Small intestine (tissue), 7 donors: ENCODE data around the gene CIRBP. TPM values are rescaled to one million over a fixed set of nuclear protein-coding genes. Genes with fewer than 3 reads are reported as not detected.
A peak's percentile ranks its signal among the peaks of the same experiment; 100 is the strongest.
"Not testable (repeated sequence)": the region's sequence is repeated elsewhere in the genome, so short reads cannot be mapped to it uniquely, and the experiment has no call there.

Experiments
- DNase-seq, 2 donors: peaks; one replicate each; pipeline versions ENCODE4 v3.0.0 to v3.0.0-alpha.2; 2013
- FAIRE-seq: peaks from 2 replicates; lab custom pipeline; 2012; peaks lifted over from hg19 to GRCh38; lab: Jason Lieb, UNC
- H3K27ac ChIP-seq, 3 donors: one replicate each; pipeline ENCODE4 v1.5.1; 2013; ENCODE audit warnings: low read length in 2 of 3, mild to moderate bottlenecking in 2 of 3, control low read depth in 1 of 3, inconsistent platforms in 1 of 3, low read depth in 1 of 3, moderate library complexity in 1 of 3
- H3K27me3 ChIP-seq, 3 donors: one replicate each; pipeline ENCODE4 v1.6.1; 2013; ENCODE audit warnings: low read length in 3 of 3, inconsistent platforms in 1 of 3; ENCODE audit not compliant: control insufficient read depth in 3 of 3, insufficient read depth in 3 of 3
- H3K36me3 ChIP-seq, 3 donors: one replicate each; pipeline ENCODE4 v1.6.1; 2013; ENCODE audit warnings: low read length in 3 of 3, inconsistent platforms in 1 of 3, low read depth in 1 of 3, mild to moderate bottlenecking in 1 of 3, moderate library complexity in 1 of 3; ENCODE audit not compliant: control insufficient read depth in 3 of 3, insufficient read depth in 2 of 3
- H3K4me1 ChIP-seq, 3 donors: one replicate each; pipeline ENCODE4 v1.6.1; 2013; ENCODE audit warnings: low read length in 2 of 3, inconsistent platforms in 1 of 3, low read depth in 1 of 3, mild to moderate bottlenecking in 1 of 3, moderate library complexity in 1 of 3; ENCODE audit not compliant: control insufficient read depth in 3 of 3, insufficient read depth in 2 of 3
- H3K4me3 ChIP-seq, 3 donors: one replicate each; pipeline ENCODE4 v1.5.1; 2013; ENCODE audit warnings: low read length in 3 of 3, control low read depth in 1 of 3, inconsistent platforms in 1 of 3, low read depth in 1 of 3, mild to moderate bottlenecking in 1 of 3, moderate library complexity in 1 of 3
- H3K9me3 ChIP-seq, 2 donors: one replicate each; pipeline ENCODE4 v1.6.1; 2013; ENCODE audit warnings: low read depth in 1 of 2, low read length in 1 of 2; ENCODE audit not compliant: control insufficient read depth in 2 of 2, insufficient read depth in 1 of 2
- WGBS, 3 donors: extraction: QIAGEN DNeasy Blood & Tissue Kit; methylation state at CpG; one replicate each; pipeline ENCODE4 v1.1.7; 2013; 5-methylcytosine and 5-hydroxymethylcytosine counted together
- polyA plus RNA-seq, 4 donors: library from polyadenylated mRNA; stranded (reverse) in 3 of 4; unstranded in 1 of 4; fragments of 200-250 nt in 3 of 4; fragments of 120-200 nt in 1 of 4; gene quantifications; one replicate each; pipeline versions ENCODE4 v1.2.1 to v1.2.3, GENCODE V29; 2013
- donor health status: healthy with polysubstance abuse.
- donor health status: control.
- donor health status: control.
- donor health status: Bipolar disorder and iron deficiency.
- donor health status: healthy.

CIRBP gene
- polyA plus RNA-seq, 4 donors = 250 to 543 (median 373) TPM

DNA sequence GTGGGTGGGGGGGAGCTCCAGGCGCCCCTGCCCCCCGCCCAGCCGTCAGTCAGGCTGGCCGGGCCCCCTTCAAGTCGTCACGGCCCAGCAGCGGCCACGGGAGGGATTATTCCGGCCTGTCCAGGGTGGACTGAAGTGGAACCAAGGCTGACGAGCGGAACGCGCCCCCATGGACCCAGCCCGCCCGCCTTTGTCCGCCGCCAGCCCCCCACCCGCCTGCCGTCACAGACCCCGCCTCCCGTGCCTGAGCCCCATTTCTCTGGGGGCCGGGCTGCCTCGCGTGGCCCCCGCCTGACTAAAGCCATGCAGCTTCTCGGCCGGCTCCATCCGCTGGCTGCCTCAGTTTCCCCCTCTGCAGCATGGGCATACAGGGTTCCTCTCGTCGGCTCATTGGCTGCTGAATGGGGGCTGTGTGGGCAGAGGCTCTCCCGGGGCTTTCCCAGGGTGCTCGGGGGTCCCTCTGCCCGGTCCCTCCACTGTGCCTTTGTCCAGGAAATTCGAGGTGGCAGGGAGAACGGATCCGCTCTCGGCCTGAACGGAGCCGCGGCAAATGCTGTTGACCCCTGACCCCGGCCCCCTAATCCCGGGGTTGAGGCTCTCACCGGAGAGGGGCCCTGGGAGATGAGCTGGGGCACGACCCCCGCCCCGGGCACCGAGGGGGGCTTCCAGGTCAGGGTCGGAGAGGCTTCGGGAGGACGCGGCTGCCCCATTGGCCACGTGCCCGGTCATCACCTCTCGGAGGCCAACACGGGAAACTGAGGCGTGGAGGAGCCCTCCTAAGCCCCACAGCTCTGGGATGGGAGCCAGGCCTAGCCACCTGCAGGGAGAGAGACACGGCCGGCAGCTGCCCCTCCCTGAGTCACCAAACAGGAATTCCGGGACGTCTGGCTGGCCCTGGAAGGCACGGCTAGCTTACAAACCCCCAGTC, 43.9 kb downstream of the CIRBP start:
- WGBS, 3 donors = 42 to 70% (median 52%) methylated on average over 46 to 61 of the region's 61 CpGs
- H3K27me3 ChIP-seq = peaks cover 2 to 22% (median 2%) of the 10 kb centered on the region in 3 donors
- H3K4me3 ChIP-seq = no peak overlapping the region
- no peak overlapping the region for H3K27ac ChIP-seq
- peaks cover 0 to 9% (median 0%) of the 10 kb centered on the region in 3 donors for H3K4me1 ChIP-seq
- FAIRE-seq (no peak), DNase-seq (peak; percentile 29 to 42)
- H3K36me3 ChIP-seq = no peaks in the 10 kb centered on the region
- H3K9me3 ChIP-seq = no peaks in the 10 kb centered on the region

DNA sequence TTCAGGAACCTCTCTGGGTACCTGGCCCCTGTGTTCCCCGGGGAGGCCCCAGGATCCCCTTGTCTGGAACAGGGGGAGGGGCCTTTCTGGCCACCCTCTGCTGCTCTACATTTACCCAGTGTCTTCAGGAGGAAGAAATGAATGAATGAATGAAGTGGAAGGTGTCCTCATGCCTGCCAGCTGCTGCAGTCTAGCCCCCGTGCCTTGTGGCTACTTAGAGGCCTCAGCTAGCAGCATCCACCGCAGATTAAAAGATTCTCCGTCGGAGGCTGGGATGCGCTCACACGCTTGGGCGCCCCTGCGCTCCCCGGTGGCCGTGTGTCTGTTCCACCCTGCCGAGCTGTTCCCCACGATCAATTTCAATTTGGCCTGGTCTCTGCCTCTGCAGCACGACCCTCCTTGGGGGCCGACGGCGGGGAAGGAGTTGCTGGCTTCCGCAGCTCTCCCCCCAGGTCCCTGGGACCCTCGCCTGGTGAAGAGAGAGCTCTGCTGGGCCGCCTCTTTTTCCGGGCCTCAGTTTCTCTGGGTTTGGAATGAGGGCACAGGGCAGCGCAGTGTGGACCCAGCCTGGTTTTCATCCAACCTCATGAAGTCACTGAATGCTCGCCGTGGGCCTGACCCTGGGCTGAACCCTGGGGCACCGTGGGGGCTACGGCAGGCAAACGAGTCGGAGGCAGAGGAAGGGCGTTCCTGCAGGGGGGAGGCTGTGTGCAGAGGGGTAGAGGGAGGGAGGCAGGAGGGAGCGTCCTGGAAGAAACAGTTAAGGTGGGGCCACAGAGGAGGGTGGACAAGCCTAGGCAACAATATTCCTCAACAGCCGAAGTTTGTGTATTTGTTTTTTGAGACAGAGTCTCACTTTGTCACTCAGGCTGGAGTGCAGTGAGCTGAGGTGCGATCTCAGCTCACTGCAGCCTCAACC, 44.8 kb downstream of the CIRBP start:
- no peak overlapping the region for H3K27ac ChIP-seq
- peaks cover 0 to 13% (median 0%) of the 10 kb centered on the region in 3 donors for H3K4me1 ChIP-seq
- DNase-seq (no peak), FAIRE-seq (no peak)
- H3K36me3 ChIP-seq = no peaks in the 10 kb centered on the region
- H3K9me3 ChIP-seq = no peaks in the 10 kb centered on the region
- H3K4me3 ChIP-seq = no peak overlapping the region
- 61 to 69% (median 66%) methylated on average over 32 of the region's 32 CpGs for WGBS, 3 donors
- H3K27me3 ChIP-seq = peaks cover 2 to 29% (median 2%) of the 10 kb centered on the region in 3 donors

DNA sequence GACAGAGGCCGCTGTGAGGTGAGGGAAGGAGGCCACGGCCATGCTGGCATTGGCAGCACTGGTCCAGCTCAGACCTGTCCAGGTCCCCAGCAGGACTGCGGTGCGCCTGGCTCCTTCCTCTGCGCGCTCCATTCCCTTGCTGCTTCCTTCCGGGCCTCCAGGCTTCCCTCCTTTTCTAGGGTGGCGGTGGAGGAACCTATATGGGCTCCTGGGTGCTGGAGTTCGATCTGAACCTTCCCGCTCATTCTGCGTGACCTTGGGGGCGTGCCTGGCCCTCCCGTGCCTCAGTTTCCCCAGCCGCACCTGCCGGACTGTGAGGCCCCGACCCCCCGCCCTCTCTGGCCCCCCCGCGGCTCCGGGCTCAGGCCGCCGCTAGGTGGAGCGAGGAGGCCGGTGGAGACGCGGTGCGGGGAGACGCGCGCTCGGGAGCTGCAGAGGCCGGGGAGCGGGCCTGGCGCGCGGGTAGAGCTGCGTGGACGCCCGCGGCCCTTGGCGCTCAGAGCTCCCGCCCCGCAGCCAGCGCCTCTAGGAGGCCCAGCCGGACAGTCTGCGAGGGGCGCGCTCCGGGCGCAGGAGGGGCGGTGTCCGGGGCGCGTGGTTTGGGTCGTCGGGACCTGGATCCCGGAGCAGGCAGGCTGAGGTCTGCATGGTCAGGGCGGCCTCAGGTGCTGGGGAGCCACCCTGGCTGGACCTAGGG, 46.5 kb downstream of the CIRBP start:
- no peak overlapping the region for H3K27ac ChIP-seq

DNA sequence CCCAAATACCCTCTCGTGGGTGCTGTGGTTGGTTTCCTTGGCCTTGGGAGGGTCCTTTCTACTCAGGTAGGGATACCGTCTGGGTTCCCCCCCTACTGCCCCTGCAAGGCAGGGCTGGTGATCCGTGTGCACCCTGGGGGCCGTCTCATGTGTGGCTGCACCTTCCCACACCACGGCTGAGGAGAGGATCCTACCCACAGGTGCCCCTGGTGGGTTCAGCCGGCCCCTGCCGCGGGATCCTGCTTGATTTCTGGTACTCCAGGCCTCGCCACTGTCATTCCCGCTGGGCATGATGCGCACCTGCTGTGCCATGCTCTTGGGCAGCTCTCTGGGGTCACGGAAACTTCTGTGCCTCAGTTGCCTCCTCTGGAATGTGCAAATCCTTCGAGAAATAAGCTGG, 47.3 kb downstream of the CIRBP start:
- FAIRE-seq (no peak), DNase-seq (no peak)
- H3K4me1 ChIP-seq = peaks cover 0 to 15% (median 0%) of the 10 kb centered on the region in 3 donors
- WGBS, 3 donors = 62 to 79% (median 63%) methylated on average over 12 to 13 of the region's 13 CpGs
- no peaks in the 10 kb centered on the region for H3K9me3 ChIP-seq
- no peak overlapping the region for H3K4me3 ChIP-seq
- H3K27me3 ChIP-seq = peaks cover 2 to 32% (median 2%) of the 10 kb centered on the region in 3 donors
- H3K27ac ChIP-seq = no peak overlapping the region
- no peaks in the 10 kb centered on the region for H3K36me3 ChIP-seq

More for the DNA sequence above, 46.5 kb downstream of the CIRBP start:
- peaks cover 0 to 15% (median 0%) of the 10 kb centered on the region in 3 donors for H3K4me1 ChIP-seq
- no peaks in the 10 kb centered on the region for H3K36me3 ChIP-seq
- FAIRE-seq (no peak), DNase-seq (peak; percentile 62 to 65)
- H3K9me3 ChIP-seq = no peaks in the 10 kb centered on the region
- peak overlapping the region in 1 of 3 donors; percentile 29 for H3K4me3 ChIP-seq
- H3K27me3 ChIP-seq = peaks cover 2 to 32% (median 2%) of the 10 kb centered on the region in 3 donors
- WGBS, 3 donors = 3 to 9% (median 7%) methylated on average over 46 to 58 of the region's 58 CpGs

DNA sequence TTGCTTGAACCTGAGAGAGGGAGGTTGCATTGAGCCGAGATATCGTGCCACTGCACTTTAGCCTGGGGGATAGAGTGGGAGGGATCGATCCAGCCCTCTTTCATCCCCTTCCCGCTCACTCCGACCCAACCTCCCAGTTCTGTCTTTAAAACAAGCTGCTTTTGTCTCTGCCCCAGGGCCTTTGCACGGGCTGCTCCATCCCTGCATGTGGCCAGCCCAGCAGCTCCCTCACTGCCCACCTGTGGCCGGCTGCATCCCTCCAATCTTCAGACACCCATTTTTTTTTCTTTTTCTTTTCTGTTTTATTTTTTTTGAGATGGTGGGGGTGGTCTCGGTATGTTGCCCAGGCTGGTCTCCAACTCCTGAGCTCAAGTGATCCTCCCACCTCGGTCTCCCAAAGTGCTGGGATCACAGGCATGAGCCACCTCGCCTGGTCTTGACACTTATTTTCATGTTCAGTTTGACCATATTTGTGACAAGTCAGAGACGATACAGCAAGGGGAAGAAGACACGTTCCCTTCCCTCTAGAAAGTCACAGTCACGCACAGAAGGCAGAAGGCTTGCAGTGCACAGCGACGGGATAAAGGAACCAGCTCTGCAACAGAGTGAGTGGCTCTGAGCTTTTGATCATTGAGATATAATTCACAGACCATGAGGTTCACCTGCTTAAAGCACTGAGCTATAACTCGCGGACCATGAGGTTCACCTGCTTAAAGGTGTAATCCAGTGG, 48.3 kb downstream of the CIRBP start:
- WGBS, 3 donors = 54 to 69% (median 59%) methylated on average over 17 of the region's 17 CpGs
- FAIRE-seq (no peak), DNase-seq (no peak)
- H3K27ac ChIP-seq = no peak overlapping the region
- peaks cover 0 to 15% (median 0%) of the 10 kb centered on the region in 3 donors for H3K4me1 ChIP-seq
- H3K9me3 ChIP-seq = no peaks in the 10 kb centered on the region
- peaks cover 0 to 32% (median 2%) of the 10 kb centered on the region in 3 donors for H3K27me3 ChIP-seq
- H3K36me3 ChIP-seq = no peaks in the 10 kb centered on the region
- no peak overlapping the region for H3K4me3 ChIP-seq

DNA sequence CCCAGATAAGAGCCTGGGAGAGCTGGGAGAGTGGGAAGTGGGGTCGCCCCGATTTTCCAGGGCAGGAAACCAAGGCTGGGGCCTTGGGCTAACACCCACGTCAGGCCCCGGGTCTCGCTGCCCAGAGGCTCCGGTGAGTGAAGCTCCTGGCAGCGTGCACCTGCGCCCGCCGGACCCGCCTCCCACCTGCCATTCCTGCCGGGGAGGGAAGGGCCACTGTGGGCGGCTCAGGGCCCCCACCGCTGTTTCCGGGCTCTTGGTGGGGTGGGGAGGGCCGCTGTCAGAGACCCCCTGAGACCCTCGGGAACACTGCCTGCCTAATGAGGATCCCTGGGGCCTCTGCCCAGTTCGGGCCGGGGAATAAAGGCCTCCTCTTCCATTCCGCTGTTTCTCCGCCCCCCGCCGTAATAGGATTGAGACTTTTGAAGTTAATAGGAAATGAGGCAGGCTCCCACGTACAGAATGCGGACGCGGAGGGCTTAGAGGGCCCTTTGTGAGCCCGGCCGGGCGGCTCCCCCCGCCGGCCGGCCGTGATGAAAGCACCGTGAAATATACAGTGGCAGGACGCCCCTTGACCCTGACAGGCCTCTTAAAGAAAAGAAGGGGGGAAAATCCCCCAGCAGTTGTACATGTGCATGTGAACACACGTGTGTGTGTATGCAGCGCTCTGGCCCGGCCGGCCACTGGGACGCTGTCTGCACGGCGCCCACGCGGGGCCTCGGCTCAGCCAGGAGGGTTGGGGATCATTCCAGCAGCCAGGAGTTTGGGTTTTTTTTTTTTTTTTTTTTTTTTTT, 49.7 kb downstream of the CIRBP start:
- Histone ChIP-seq H3K27ac (no peak overlapping the region), H3K27me3 (peaks cover 3 to 32% (median 5%) of the 10 kb centered on the region in 3 donors), H3K4me3 (no peak overlapping the region), H3K36me3 (no peaks in the 10 kb centered on the region), H3K4me1 (peaks cover 0 to 11% (median 0%) of the 10 kb centered on the region in 3 donors), H3K9me3 (no peaks in the 10 kb centered on the region)
- DNase-seq = no peak
- 17 to 28% (median 21%) methylated on average over 41 to 46 of the region's 46 CpGs for WGBS, 3 donors
- no peak for FAIRE-seq

DNA sequence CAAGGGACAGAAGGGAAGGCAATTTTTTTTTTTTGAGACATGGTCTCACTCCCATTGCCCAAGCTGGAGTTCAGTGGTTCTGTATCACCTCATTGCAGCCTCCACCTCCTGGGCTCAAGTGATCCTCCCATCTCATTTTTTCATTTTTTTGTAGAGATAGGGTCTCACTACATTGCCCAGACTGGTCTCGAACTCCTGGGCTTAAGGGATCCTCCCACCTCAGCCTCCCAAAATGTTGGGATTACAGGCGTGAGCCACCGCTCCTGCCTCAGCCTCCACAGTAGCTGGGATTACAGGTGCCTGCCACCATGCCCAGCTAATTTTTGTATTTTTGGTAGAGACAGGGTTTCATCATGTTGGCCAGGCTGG, 51.1 kb downstream of the CIRBP start:
- H3K4me3 ChIP-seq, H3K36me3 ChIP-seq, DNase-seq, H3K9me3 ChIP-seq, FAIRE-seq, H3K27ac ChIP-seq: not testable (repeated sequence)
- WGBS, 3 donors = 84 to 95% (median 94%) methylated on average over 3 of the region's 3 CpGs
- Histone ChIP-seq H3K4me1 (peaks cover 0 to 16% (median under 1%) of the 10 kb centered on the region in 3 donors), H3K27me3 (peaks cover 5 to 42% (median 7%) of the 10 kb centered on the region in 3 donors)
